Measurements from ENCODE around the gene MYO18B.

The MYO18B gene

GRCh38 chr22:25712661-25713400, 29.2 kb upstream of the MYO18B start:
- no peak for DNase-seq (ENCODE audit: low read depth)

GRCh38 chr22:25714070-25714469, 27.9 kb upstream of the MYO18B start:
- DNase-seq (ENCODE audit: low read depth): no peak

- no peak for DNase-seq (ENCODE audit: low read depth)
Measured at GRCh38 chr22:25714739-25715138, 27.2 kb upstream of the MYO18B start.

GRCh38 chr22:25716637-25717036, 25.4 kb upstream of the MYO18B start:
- DNase-seq (ENCODE audit: low read depth): no peak

GRCh38 chr22:25718135-25718840, 23.7 kb upstream of the MYO18B start:
- DNase-seq (ENCODE audit: low read depth): no peak

- no peak for DNase-seq (ENCODE audit: low read depth)
Measured at GRCh38 chr22:25722223-25722622, 19.8 kb upstream of the MYO18B start.

- DNase-seq (ENCODE audit: low read depth): no peak
Measured at GRCh38 chr22:25722626-25723025, 19.4 kb upstream of the MYO18B start.

GRCh38 chr22:25726241-25726640, 15.7 kb upstream of the MYO18B start:
- DNase-seq (ENCODE audit: low read depth): no peak

GRCh38 chr22:25728071-25728470, 13.9 kb upstream of the MYO18B start:
- no peak for DNase-seq (ENCODE audit: low read depth)

- DNase-seq (ENCODE audit: low read depth): no peak
Measured at GRCh38 chr22:25729016-25729995, 12.7 kb upstream of the MYO18B start.

GRCh38 chr22:25735650-25736049, 6.3 kb upstream of the MYO18B start:
- no peak for DNase-seq (ENCODE audit: low read depth)

GRCh38 chr22:25736378-25737011, 5.5 kb upstream of the MYO18B start:
- DNase-seq (ENCODE audit: low read depth): no peak

- DNase-seq (ENCODE audit: low read depth): no peak
Measured at GRCh38 chr22:25739659-25740344, 2.2 kb upstream of the MYO18B start.

GRCh38 chr22:25742918-25743708, 1.1 kb downstream of the MYO18B start:
- no peak for DNase-seq (ENCODE audit: low read depth)

GRCh38 chr22:25744694-25745093, 2.7 kb downstream of the MYO18B start:
- no peak for DNase-seq (ENCODE audit: low read depth)

GRCh38 chr22:25745341-25746011, 3.5 kb downstream of the MYO18B start:
- DNase-seq (ENCODE audit: low read depth): no peak

- no peak for DNase-seq (ENCODE audit: low read depth)
Measured at GRCh38 chr22:25746012-25746373, 4.0 kb downstream of the MYO18B start.

GRCh38 chr22:25747245-25747944, 5.4 kb downstream of the MYO18B start:
- no peak for DNase-seq (ENCODE audit: low read depth)

GRCh38 chr22:25748140-25748539, 6.2 kb downstream of the MYO18B start:
- DNase-seq (ENCODE audit: low read depth): no peak
